Adrenal gland (tissue), 5 donors: ENCODE measurements around the gene HRH2.

Experiments
- POLR2A ChIP-seq, 2 donors: fragments of 450-650 bp; IDR thresholded peaks; one replicate each; pipeline ENCODE4 v1.6.1; 2017; ENCODE audit warnings: antibody characterized with exemption in 2 of 2, mild to moderate bottlenecking in 2 of 2, moderate library complexity in 1 of 2
- TF ChIP-seq, protein P1 (sequence below), 6 experiments: fragments of 450-650 bp in 4 of 6; fragments of 200-600 bp in 2 of 6; sonication (generic) in 1 of 6; IDR thresholded peaks; 1 replicate in 5 of 6; 2 replicates in 1 of 6; pipeline versions ENCODE4 v1.5.1 to v1.8.0; 2016 to 2021; ENCODE audit warnings: antibody characterized with exemption in 6 of 6, mild to moderate bottlenecking in 2 of 6, moderate library complexity in 1 of 6
- donor health status: DM: no; HTN: no; CAD: no.

DNA sequence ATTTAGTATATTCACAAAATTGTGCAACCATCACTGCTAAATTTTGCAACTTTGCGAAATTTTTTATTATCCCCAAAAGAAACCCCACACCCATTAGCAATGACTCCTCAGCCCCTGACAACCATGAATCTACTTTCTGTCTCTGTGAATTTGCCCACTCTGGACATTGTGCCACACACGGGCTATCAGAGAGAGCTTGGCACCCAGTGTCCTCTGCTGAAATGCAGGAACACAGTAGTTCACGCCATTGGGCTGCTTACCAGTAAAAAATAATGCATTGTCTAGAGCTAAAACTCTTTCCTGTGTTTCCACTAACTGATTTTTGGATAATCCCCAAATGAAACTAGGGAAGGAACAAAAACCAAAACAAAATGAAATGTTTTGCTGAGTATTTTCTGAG is 60.0 kb downstream of the HRH2 start:
- no peak for TF ChIP-seq POLR2A (IDR thresholded peaks at IDR 0.05)
- TF ChIP-seq, protein P1, sequence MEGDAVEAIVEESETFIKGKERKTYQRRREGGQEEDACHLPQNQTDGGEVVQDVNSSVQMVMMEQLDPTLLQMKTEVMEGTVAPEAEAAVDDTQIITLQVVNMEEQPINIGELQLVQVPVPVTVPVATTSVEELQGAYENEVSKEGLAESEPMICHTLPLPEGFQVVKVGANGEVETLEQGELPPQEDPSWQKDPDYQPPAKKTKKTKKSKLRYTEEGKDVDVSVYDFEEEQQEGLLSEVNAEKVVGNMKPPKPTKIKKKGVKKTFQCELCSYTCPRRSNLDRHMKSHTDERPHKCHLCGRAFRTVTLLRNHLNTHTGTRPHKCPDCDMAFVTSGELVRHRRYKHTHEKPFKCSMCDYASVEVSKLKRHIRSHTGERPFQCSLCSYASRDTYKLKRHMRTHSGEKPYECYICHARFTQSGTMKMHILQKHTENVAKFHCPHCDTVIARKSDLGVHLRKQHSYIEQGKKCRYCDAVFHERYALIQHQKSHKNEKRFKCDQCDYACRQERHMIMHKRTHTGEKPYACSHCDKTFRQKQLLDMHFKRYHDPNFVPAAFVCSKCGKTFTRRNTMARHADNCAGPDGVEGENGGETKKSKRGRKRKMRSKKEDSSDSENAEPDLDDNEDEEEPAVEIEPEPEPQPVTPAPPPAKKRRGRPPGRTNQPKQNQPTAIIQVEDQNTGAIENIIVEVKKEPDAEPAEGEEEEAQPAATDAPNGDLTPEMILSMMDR (IDR thresholded peaks at IDR 0.05): no peak
